HL-60 (cell line): ENCODE results near the gene KIAA1143.

ENCODE experiments used
- DNase-seq, 2 experiments: peaks; one replicate each; pipeline ENCODE4 v3.0.0-alpha.2; 2010 to 2020; ENCODE audit warnings: low read depth in 1 of 2, low spot score in 1 of 2
- H3K27ac ChIP-seq: fragments of 250-450 bp; sonication (Bioruptor Pico); replicated peaks from 2 replicates; pipeline ENCODE4 v1.5.1; 2020; ENCODE audit warnings: mild to moderate bottlenecking, moderate library complexity
- H3K27me3 ChIP-seq: fragments of 250-450 bp; sonication (Bioruptor Pico); 2 replicates; pipeline ENCODE4 v1.5.1; 2021; ENCODE audit warnings: mild to moderate bottlenecking, moderate library complexity; ENCODE audit not compliant: insufficient read depth, poor library complexity, severe bottlenecking
- H3K4me3 ChIP-seq: replicated peaks from 2 replicates; pipeline ENCODE4 v1.5.1; 2011; ENCODE audit warnings: mild to moderate bottlenecking, control low read depth, low read length; ENCODE audit not compliant: insufficient read depth
- CTCF ChIP-seq: IDR thresholded peaks from one replicate; pipeline ENCODE4 v1.5.1; 2011; ENCODE audit warnings: low read length, control low read depth, inconsistent platforms; ENCODE audit not compliant: insufficient read depth
- GABPA ChIP-seq: IDR thresholded peaks from 2 replicates; pipeline ENCODE4 v1.6.1; 2012; ENCODE audit warnings: low read depth
- POLR2AphosphoS5 ChIP-seq: IDR thresholded peaks from 2 replicates; pipeline ENCODE4 v1.6.1; 2012; ENCODE audit warnings: low read depth
- REST ChIP-seq: IDR thresholded peaks from 2 replicates; pipeline ENCODE4 v1.6.1; 2012; ENCODE audit warnings: low read depth; ENCODE audit not compliant: insufficient replicate concordance
- SPI1 ChIP-seq: IDR thresholded peaks from 2 replicates; pipeline ENCODE4 v1.6.1; 2012; ENCODE audit warnings: low read depth, mild to moderate bottlenecking, borderline replicate concordance

The KIAA1143 gene

GRCh38 chr3:44802011-44802410 lies 40.6 kb upstream of the KIAA1143 start:
- no peak for TF ChIP-seq POLR2AphosphoS5
- TF ChIP-seq SPI1, result peak; percentile 35; the same call in 1 of the 2 replicates
- peak; percentile 64 to 73 for DNase-seq
- peak overlapping the region; percentile 28 for H3K27ac ChIP-seq
- H3K4me3 ChIP-seq, result no peak overlapping the region
- H3K27me3 ChIP-seq, result no peaks in the 10 kb centered on the region

GRCh38 chr3:44795197-44795596 lies 33.8 kb upstream of the KIAA1143 start:
- Histone ChIP-seq H3K4me3 (no peak overlapping the region), H3K27ac (no peak overlapping the region), H3K27me3 (no peaks in the 10 kb centered on the region)
- TF ChIP-seq CTCF (no peak), SPI1 (no peak), REST (no peak), POLR2AphosphoS5 (no peak), GABPA (no peak)
- DNase-seq, result no peak

- H3K27me3 ChIP-seq, result no peaks in the 10 kb centered on the region
- H3K27ac ChIP-seq, result no peak overlapping the region
- no peak overlapping the region for H3K4me3 ChIP-seq
- TF ChIP-seq REST (no peak), POLR2AphosphoS5 (no peak), SPI1 (no peak), CTCF (no peak), GABPA (no peak)
- DNase-seq, result no peak
Observed at GRCh38 chr3:44782891-44783290, 21.5 kb upstream of the KIAA1143 start.

GRCh38 chr3:44772099-44772442 lies 10.7 kb upstream of the KIAA1143 start:
- TF ChIP-seq REST, result no peak
- no peak for TF ChIP-seq SPI1
- no peak for TF ChIP-seq CTCF
- no peak for TF ChIP-seq GABPA
- TF ChIP-seq POLR2AphosphoS5, result no peak
- no peak overlapping the region for H3K27ac ChIP-seq
- peak in 1 of 2 experiments; percentile 16 for DNase-seq
- no peaks in the 10 kb centered on the region for H3K27me3 ChIP-seq
- H3K4me3 ChIP-seq, result no peak overlapping the region
